ENCODE results near the gene FAM107B. TPM values are rescaled to one million over a fixed set of nuclear protein-coding genes. Genes with fewer than 3 reads are reported as not detected.
A peak's percentile ranks its signal among the peaks of the same experiment; 100 is the strongest.

FAM107B gene
- total and polyA plus RNA-seq, 2 of the 4 experiments (the other 2 are of a cell fraction) = 26.4 to 27.1 TPM

DNA sequence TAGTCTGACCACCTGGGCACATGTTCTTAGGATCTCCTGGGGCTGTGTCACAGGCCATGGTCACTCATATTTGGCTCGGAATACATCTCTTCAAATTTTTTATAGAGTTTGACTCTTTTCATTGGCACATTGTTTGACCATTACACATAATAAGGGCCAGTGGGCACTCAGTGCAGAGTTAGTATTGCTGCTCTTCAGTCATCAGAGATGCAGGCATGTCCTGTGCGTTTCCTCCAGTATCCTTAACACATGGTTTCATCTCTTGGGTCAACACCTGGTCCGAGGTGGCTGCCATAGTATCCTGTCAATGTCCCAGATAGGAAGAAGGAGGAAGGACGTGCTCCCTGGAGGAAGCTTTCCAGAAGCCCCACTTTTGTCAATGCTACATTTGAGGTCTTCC, 125.0 kb downstream of the FAM107B start:
- H3K9me3 ChIP-seq (ENCODE audit: control insufficient read depth, insufficient read depth, low read length) = no peaks in the 10 kb centered on the region
- H3K4me1 ChIP-seq (ENCODE audit: control insufficient read depth, insufficient read depth, low read length) = peaks cover 9% of the 10 kb centered on the region
- no peak overlapping the region for H2BK5ac ChIP-seq (ENCODE audit: low read depth, low read length, poor library complexity, severe bottlenecking)
- ATAC-seq (ENCODE audit: low read depth) (no peak), DNase-seq (no peak)
- no peak overlapping the region for H4K8ac ChIP-seq (ENCODE audit: low read depth in 2 of 2, low read length in 2 of 2)
- H3K27me3 ChIP-seq (ENCODE audit: control insufficient read depth, insufficient read depth, low read length) = peaks cover 8% of the 10 kb centered on the region
- ChIA-PET CTCF (no interaction called here), POLR2A (ENCODE audit: unreplicated experiment) (no interaction called here)
- no peak overlapping the region for H3K56ac ChIP-seq (ENCODE audit: extremely low read depth, insufficient read depth, low read length)
- intact Hi-C loops (cut with micrococcal nuclease) = loop anchor here (5.0 kb wide), 1 partner anchor 32 kb away; no protein-coding TSS in a partner anchor
- no peak overlapping the region for H3K27ac ChIP-seq (ENCODE audit: insufficient read depth, low read length)
- H3K9me1 ChIP-seq (ENCODE audit: insufficient read depth, low read length) = peaks cover 3% of the 10 kb centered on the region; the same call in 1 of the 2 replicates
- H3K18ac ChIP-seq (ENCODE audit: low read depth, low read length) = no peak overlapping the region
- no peak overlapping the region for H4K91ac ChIP-seq (ENCODE audit: insufficient read depth, low read depth, low read length)
- no peak overlapping the region for H2BK120ac ChIP-seq (ENCODE audit: low read depth, low read length)
- H4K20me1 ChIP-seq (ENCODE audit: insufficient read depth, low read length) = no peaks in the 10 kb centered on the region
- TF ChIP-seq CEBPB (IDR thresholded peaks at IDR 0.05; ENCODE audit: low read depth, low read length) = no peak
- H3K79me1 ChIP-seq (ENCODE audit: low read depth in 1 of 2, low read length in 2 of 2) = no peaks in the 10 kb centered on the region
- no peak overlapping the region for H3K4me3 ChIP-seq (ENCODE audit: insufficient read depth, low read depth, low read length)
- in situ Hi-C loops (cut with MboI; ENCODE audit: low sequenced_read_pairs) = no loop called here
- H2AK5ac ChIP-seq (ENCODE audit: low read depth, low read length) = no peak overlapping the region
- no peak overlapping the region for H2AFZ ChIP-seq (replicated peaks; ENCODE audit: low read length, poor library complexity)
- dilution Hi-C loops (cut with HindIII; ENCODE audit: low sequenced_read_pairs, unreplicated experiment) = no loop called here
- no peak overlapping the region for H2AK9ac ChIP-seq (replicated peaks; ENCODE audit: low read depth, low read length, poor library complexity)
- no peak overlapping the region for H3K4me2 ChIP-seq (ENCODE audit: low read depth, low read length)
- no peak overlapping the region for H3K14ac ChIP-seq (replicated peaks; ENCODE audit: low read depth, low read length)
- BruUV-seq (replicated peaks) = no TSS peak
- H2BK15ac ChIP-seq (ENCODE audit: low read depth, low read length) = 0 out of 3 replicates have a peak overlapping the region, but pooled peaks have one; percentile 11
- whole genome bisulfite sequencing, 2 experiments (ENCODE audit: extremely low coverage in 2 of 2, insufficient read length in 1 of 2) = 100% methylated on average over 1 of the region's 4 CpGs; no CpG with 5 or more reads in 1 of the 2 experiments
- H3K4ac ChIP-seq (ENCODE audit: low read depth, low read length) = peak overlapping the region; percentile 29; the same call in 1 of the 2 replicates
- no peak overlapping the region for H2BK20ac ChIP-seq (ENCODE audit: low read depth, low read length)
- no peak overlapping the region for H4K5ac ChIP-seq (ENCODE audit: low read depth, low read length)
- H3K9ac ChIP-seq (ENCODE audit: low read depth, low read length) = no peak overlapping the region
- H3K23ac ChIP-seq (ENCODE audit: low read depth, low read length) = no peak overlapping the region
- H3K36me3 ChIP-seq (ENCODE audit: control insufficient read depth, insufficient read depth, low read length) = no peaks in the 10 kb centered on the region

Measured in IMR-90 (cell line).